A549 (cell line): ENCODE data around the gene TRA2B. TPM values are rescaled to one million over a fixed set of nuclear protein-coding genes. Genes with fewer than 3 reads are reported as not detected.

Source experiments
- ATAC-seq, 2 experiments: fragments of 200-7000 bp in 1 of 2; fragments of >200 bp in 1 of 2; cut with Nextera tagmentation in 1 of 2; cut with Tn5 transposase in 1 of 2; 3 replicates each; pipeline versions ENCODE4 v1.8.0 to v1.9.1; 2018 to 2020; ENCODE audit warnings: mild to moderate bottlenecking in 1 of 2, moderate library complexity in 1 of 2
- CTCF ChIA-PET: fragments of 300-600 bp; sonication (Branson Sonifier 250); formaldehyde crosslinking; extraction: SDS; loops from one replicate; lab custom pipeline; 2021; ENCODE audit warnings: antibody characterized with exemption, inconsistent platforms; lab: Yijun Ruan, JAX
- POLR2A ChIA-PET: fragments of 350-600 bp; formaldehyde crosslinking; extraction: SDS; loops from one replicate; lab custom pipeline; 2021; ENCODE audit warnings: antibody characterized with exemption, inconsistent platforms; lab: Yijun Ruan, JAX
- DNase-seq, 2 experiments: peaks; one replicate each; pipeline versions ENCODE4 v3.0.0 to v3.0.0-alpha.2; 2011 to 2016; ENCODE audit warnings: low read depth in 1 of 2, low spot score in 1 of 2
- FAIRE-seq: peaks from 2 replicates; lab custom pipeline; 2011; peaks lifted over from hg19 to GRCh38; lab: Jason Lieb, UNC
- H3K27ac ChIP-seq, 2 experiments: fragments of >200 bp; sonication (Bioruptor Twin); formaldehyde crosslinking; 3 replicates each; pipeline ENCODE4 v1.5.1; 2016 to 2017
- H3K4me1 ChIP-seq: fragments of >200 bp; sonication (Bioruptor Twin); formaldehyde crosslinking; 3 replicates; pipeline ENCODE4 v1.6.1; 2016
- H3K4me2 ChIP-seq: fragments of >200 bp; sonication (Bioruptor Twin); formaldehyde crosslinking; 3 replicates; pipeline ENCODE4 v1.6.1; 2016
- H3K4me3 ChIP-seq: fragments of >200 bp; sonication (Bioruptor Twin); formaldehyde crosslinking; 3 replicates; pipeline ENCODE4 v1.5.1; 2016
- H3K9me3 ChIP-seq: fragments of >200 bp; sonication (Bioruptor Twin); formaldehyde crosslinking; 3 replicates; pipeline ENCODE4 v1.6.1; 2016
- CBX2 ChIP-seq: fragments of 200-600 bp; sonication (generic); IDR thresholded peaks from 2 replicates; pipeline ENCODE4 v1.6.1; 2016; ENCODE audit warnings: low read depth, mild to moderate bottlenecking, borderline replicate concordance
- ZC3H11A ChIP-seq: fragments of 450-650 bp; IDR thresholded peaks from 2 replicates; pipeline ENCODE4 v1.6.1; 2014; ENCODE audit warnings: antibody characterized with exemption, mild to moderate bottlenecking
- WGBS: methylation state at CpG from one replicate; pipeline ENCODE4 v1.1.6; 2017; ENCODE audit errors: missing lambda C conversion rate; 5-methylcytosine and 5-hydroxymethylcytosine counted together
- polyA plus RNA-seq, 4 experiments: library from polyadenylated mRNA; depleted of rRNA in 3 of 4; stranded (reverse); fragments of >200 nt; fragmentation: RNase III in 1 of 4; extraction: RNeasy Plus Mini Kit Qiagen cat#74134 plus additional on column Dnase treatment in 1 of 4; gene quantifications; 2 replicates in 3 of 4; 3 replicates in 1 of 4; pipeline ENCODE4 v1.2.3, GENCODE V29; 2011 to 2017
- TF ChIP-seq, protein P1 (sequence below): fragments of 200-600 bp; sonication (generic); IDR thresholded peaks from 2 replicates; pipeline ENCODE4 v1.6.1; 2016; ENCODE audit warnings: antibody characterized with exemption, mild to moderate bottlenecking, moderate library complexity

Gene TRA2B
- polyA plus RNA-seq, 2 of the 4 experiments (the other 2 are of a cell fraction) = 193 to 273 TPM

DNA sequence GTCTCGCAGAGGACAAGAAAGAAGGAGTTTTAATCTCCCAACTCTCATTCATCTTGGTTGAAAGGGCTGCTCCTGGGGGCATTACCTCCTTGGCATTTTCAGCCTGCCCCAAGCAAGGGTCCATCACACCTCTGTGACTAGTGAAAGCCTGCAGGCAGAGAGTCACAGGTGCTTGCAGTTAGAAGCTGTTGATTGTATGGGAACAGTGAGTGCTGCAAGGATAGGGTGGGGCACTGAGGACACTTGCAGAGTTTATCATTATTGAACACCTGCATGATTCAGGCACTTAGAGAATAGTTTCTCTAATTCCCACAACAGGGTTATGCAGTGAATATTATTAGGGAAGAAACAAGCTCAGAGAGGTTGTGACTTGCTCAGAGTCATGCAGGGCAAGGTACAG is 71.3 kb downstream of the TRA2B start:
- Histone ChIP-seq H3K27ac (no peak overlapping the region), H3K4me1 (no peaks in the 10 kb centered on the region), H3K4me2 (no peak overlapping the region), H3K4me3 (no peak overlapping the region), H3K9me3 (no peaks in the 10 kb centered on the region)
- ATAC-seq = no peak
- 57% methylated on average over 1 of the region's 1 CpG for WGBS
- DNase-seq = no peak
- POLR2A ChIA-PET = no interaction called here
- TF ChIP-seq ZC3H11A (no peak), CBX2 (no peak)
- TF ChIP-seq, protein P1, sequence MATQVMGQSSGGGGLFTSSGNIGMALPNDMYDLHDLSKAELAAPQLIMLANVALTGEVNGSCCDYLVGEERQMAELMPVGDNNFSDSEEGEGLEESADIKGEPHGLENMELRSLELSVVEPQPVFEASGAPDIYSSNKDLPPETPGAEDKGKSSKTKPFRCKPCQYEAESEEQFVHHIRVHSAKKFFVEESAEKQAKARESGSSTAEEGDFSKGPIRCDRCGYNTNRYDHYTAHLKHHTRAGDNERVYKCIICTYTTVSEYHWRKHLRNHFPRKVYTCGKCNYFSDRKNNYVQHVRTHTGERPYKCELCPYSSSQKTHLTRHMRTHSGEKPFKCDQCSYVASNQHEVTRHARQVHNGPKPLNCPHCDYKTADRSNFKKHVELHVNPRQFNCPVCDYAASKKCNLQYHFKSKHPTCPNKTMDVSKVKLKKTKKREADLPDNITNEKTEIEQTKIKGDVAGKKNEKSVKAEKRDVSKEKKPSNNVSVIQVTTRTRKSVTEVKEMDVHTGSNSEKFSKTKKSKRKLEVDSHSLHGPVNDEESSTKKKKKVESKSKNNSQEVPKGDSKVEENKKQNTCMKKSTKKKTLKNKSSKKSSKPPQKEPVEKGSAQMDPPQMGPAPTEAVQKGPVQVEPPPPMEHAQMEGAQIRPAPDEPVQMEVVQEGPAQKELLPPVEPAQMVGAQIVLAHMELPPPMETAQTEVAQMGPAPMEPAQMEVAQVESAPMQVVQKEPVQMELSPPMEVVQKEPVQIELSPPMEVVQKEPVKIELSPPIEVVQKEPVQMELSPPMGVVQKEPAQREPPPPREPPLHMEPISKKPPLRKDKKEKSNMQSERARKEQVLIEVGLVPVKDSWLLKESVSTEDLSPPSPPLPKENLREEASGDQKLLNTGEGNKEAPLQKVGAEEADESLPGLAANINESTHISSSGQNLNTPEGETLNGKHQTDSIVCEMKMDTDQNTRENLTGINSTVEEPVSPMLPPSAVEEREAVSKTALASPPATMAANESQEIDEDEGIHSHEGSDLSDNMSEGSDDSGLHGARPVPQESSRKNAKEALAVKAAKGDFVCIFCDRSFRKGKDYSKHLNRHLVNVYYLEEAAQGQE = no peak
- CTCF ChIA-PET = interaction anchor here (1.6 kb wide), 1 partner anchor 13 kb away, joined by 6 read pairs; no protein-coding TSS in a partner anchor
- no peak for FAIRE-seq

Other genes starting within 250 kb of the TRA2B start
- 2.2 and 4.6 TPM in 2 replicates for gene IGF2BP2, start 113.0 kb downstream of the TRA2B start, polyA plus RNA-seq (2011; rRNA removed)
- 6.1 to 7.6 TPM (median 6.5 TPM) in 3 replicates for gene IGF2BP2, start 113.0 kb downstream of the TRA2B start, polyA plus RNA-seq (2017; fragmentation: RNase III; extraction: RNeasy Plus Mini Kit Qiagen cat#74134 plus additional on column Dnase treatment)
- gene ETV5, start 171.1 kb upstream of the TRA2B start, polyA plus RNA-seq (2011; rRNA removed) = 47.0 and 54.7 TPM in 2 replicates
- gene ETV5, start 171.1 kb upstream of the TRA2B start, polyA plus RNA-seq (2017; fragmentation: RNase III; extraction: RNeasy Plus Mini Kit Qiagen cat#74134 plus additional on column Dnase treatment) = 19.4 to 22.6 TPM (median 20.5 TPM) in 3 replicates